ENCODE results near the gene NLGN4X. TPM values are rescaled to one million over a fixed set of nuclear protein-coding genes. Genes with fewer than 3 reads are reported as not detected.

The NLGN4X gene
- total RNA-seq, 2 donors from 2014 or later: 0.66 to 1.0 TPM

DNA sequence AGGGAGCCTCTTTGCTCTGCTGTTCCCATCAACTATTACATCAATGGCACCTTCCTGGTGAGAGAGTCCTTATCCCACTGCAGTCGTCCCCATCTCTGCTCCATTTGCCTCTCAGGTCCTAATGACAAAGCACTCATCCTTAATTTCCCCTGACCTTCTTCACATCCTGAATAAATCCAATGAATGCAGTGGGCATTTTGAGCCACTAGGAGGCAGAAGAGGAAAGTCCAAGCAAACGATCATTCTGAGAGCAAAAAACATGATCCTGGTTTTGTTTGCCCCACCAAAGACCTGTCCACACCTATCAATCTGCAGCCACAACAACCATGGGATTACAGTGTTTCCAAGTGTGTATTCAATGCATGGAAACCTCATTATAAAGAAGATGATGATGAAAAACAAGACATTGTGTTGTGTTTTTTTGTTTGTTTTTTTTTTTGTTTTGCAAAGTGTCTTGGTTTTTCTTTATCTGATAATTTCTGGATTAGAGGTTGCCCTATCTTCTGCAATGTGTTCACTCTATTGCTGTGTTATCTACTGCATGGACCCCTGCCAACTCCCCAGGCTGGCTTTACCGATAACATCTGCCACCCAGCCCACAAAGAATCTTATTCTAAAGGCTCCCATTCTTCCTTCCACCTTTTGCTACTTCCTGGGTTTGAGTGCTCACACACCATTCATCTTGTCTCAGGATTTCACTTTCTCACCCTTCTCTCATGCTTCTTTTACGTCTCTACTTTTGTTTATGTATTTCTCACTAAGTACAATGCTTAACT is 207.2 kb downstream of the NLGN4X start:
- H3K4me3 ChIP-seq: no peak overlapping the region
- no peaks in the 10 kb centered on the region for H3K27me3 ChIP-seq
- intact Hi-C loops (cut with DNase I): no loop called here
- DNase-seq (peak; percentile 29 to 55 (median 40)), ATAC-seq (no peak)
- H3K9me3 ChIP-seq: no peaks in the 10 kb centered on the region
- no peaks in the 10 kb centered on the region for H3K36me3 ChIP-seq (replicated peaks in 1 of 2; ENCODE audit: insufficient read depth in 1 of 2, low read depth in 2 of 2)
- H3K27ac ChIP-seq: no peak overlapping the region
- H3K4me1 ChIP-seq: no peaks in the 10 kb centered on the region
- TF ChIP-seq CTCF (IDR thresholded peaks at IDR 0.05) (peak; percentile 45 to 80 (median 63)), POLR2A (IDR thresholded peaks at IDR 0.05) (no peak)
- WGBS, 2 donors: 6% methylated on average over 4 of the region's 4 CpGs

DNA sequence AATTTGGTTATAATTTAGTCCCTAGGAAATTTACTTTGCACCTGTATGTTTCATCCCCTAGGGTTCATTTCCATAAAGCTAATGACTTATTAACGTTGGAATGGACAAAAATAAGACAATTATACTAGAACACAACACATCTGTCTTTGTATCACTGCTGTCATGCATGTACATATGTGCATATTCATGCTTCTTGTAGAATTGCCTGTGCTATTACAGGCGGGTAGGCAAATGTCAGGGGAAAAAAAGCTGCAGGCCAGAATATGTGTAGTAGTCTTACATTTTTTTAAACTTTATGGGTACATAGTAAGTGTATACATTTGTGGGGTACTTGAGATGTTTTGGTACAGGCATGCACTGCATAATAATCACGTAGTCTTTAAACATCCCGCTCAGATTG is 209.6 kb downstream of the NLGN4X start:
- no peak for DNase-seq
- WGBS, 2 donors: 54 to 58% methylated on average over 4 of the region's 4 CpGs
- Histone ChIP-seq H3K4me1 (no peaks in the 10 kb centered on the region), H3K36me3 (replicated peaks in 1 of 2; ENCODE audit: insufficient read depth in 1 of 2, low read depth in 2 of 2) (no peaks in the 10 kb centered on the region), H3K4me3 (no peak overlapping the region), H3K27me3 (no peaks in the 10 kb centered on the region), H3K9me3 (no peaks in the 10 kb centered on the region), H3K27ac (no peak overlapping the region)
- intact Hi-C loops (cut with DNase I): no loop called here
- ATAC-seq: no peak
- TF ChIP-seq POLR2A (IDR thresholded peaks at IDR 0.05) (no peak), CTCF (IDR thresholded peaks at IDR 0.05) (no peak)

DNA sequence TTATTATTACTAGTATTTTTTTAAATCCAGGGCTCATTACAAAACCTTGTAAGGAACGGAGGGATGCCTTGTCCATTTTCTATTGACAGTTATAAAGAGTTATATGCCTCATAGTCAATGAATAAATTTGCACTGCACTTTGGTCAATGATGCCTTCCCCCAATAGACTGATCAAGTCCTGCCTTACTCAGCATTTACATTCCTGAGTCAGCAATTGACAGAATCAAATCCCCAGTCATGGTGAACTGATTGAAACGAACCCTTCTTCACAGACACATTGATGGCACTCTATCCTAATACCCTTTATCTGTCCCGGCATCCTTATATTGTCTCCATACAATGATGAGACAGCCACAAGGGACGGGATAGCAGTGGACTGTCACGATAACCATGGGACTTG is 213.2 kb downstream of the NLGN4X start:
- no peak for TF ChIP-seq POLR2A (IDR thresholded peaks at IDR 0.05)
- no peak for TF ChIP-seq CTCF (IDR thresholded peaks at IDR 0.05)
- 57 to 66% methylated on average over 5 of the region's 5 CpGs for WGBS, 2 donors

GRCh38 chrX:6012357-6012756 is 216.3 kb downstream of the NLGN4X start:
- Histone ChIP-seq H3K9me3 (no peaks in the 10 kb centered on the region), H3K36me3 (replicated peaks in 1 of 2; ENCODE audit: insufficient read depth in 1 of 2, low read depth in 2 of 2) (no peaks in the 10 kb centered on the region), H3K4me1 (no peaks in the 10 kb centered on the region), H3K4me3 (no peak overlapping the region), H3K27ac (no peak overlapping the region), H3K27me3 (no peaks in the 10 kb centered on the region)
- no peak for TF ChIP-seq CTCF (IDR thresholded peaks at IDR 0.05)
- no peak for TF ChIP-seq POLR2A (IDR thresholded peaks at IDR 0.05)
- 81 to 86% methylated on average over 2 of the region's 2 CpGs for WGBS, 2 donors
- ATAC-seq (no peak), DNase-seq (no peak)
- intact Hi-C loops (cut with DNase I): no loop called here

More for the DNA sequence above, 213.2 kb downstream of the NLGN4X start:
- no peak for ATAC-seq
- intact Hi-C loops (cut with DNase I): no loop called here
- Histone ChIP-seq H3K4me1 (no peaks in the 10 kb centered on the region), H3K9me3 (no peaks in the 10 kb centered on the region), H3K4me3 (no peak overlapping the region), H3K27ac (no peak overlapping the region), H3K27me3 (no peaks in the 10 kb centered on the region), H3K36me3 (replicated peaks in 1 of 2; ENCODE audit: insufficient read depth in 1 of 2, low read depth in 2 of 2) (no peaks in the 10 kb centered on the region)
- DNase-seq: no peak

DNA sequence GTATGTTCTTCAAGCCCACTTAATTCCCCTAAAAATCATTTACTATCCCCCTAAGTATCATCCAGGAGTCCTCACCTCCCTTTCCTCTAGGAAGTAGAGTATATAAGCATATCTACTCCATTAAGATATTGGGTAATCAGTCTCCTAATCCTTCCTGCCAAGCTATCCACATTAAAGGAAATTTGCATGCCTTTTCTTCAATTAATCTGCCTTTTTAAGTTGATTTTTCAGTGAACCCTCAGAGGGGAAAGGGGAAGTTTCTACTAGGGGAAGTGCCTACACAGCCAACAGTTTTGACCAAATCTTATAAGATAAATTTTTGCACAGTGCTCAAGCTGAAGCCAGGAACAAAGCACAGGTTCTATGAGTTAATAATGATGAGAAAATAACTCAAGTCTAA is 222.8 kb downstream of the NLGN4X start:
- Histone ChIP-seq H3K27me3 (no peaks in the 10 kb centered on the region), H3K4me1 (no peaks in the 10 kb centered on the region), H3K9me3 (no peaks in the 10 kb centered on the region), H3K36me3 (replicated peaks in 1 of 2; ENCODE audit: insufficient read depth in 1 of 2, low read depth in 2 of 2) (no peaks in the 10 kb centered on the region), H3K4me3 (no peak overlapping the region), H3K27ac (no peak overlapping the region)
- DNase-seq (no peak), ATAC-seq (no peak)
- TF ChIP-seq POLR2A (IDR thresholded peaks at IDR 0.05) (no peak), CTCF (IDR thresholded peaks at IDR 0.05) (no peak)
- intact Hi-C loops (cut with DNase I): no loop called here

All from body of pancreas (tissue), 4 donors.